HG02610 (cell line): ENCODE results near the gene C2CD4A.

Experiments used
- ATAC-seq: cut with Tn5 transposase; IDR thresholded peaks from one replicate; pipeline ENCODE4 v1.9.1; 2021; ENCODE audit warnings: mild to moderate bottlenecking, moderate library complexity; ENCODE audit not compliant: unreplicated experiment

Gene C2CD4A

GRCh38 chr15:62059108-62059815 is 7.5 kb upstream of the C2CD4A start:
- ATAC-seq, result no peak

GRCh38 chr15:62059816-62060112 is 7.0 kb upstream of the C2CD4A start:
- peak; percentile 82 for ATAC-seq

GRCh38 chr15:62060113-62060895 is 6.5 kb upstream of the C2CD4A start, which contains the start of gene VPS13C:
TSS of gene VPS13C (minus strand) at chr15:62060447. CDS start at chr15:62060374, 73 bp downstream.
- ATAC-seq, result peak; percentile 86

GRCh38 chr15:62060896-62061280 is 5.9 kb upstream of the C2CD4A start:
- ATAC-seq, result no peak

- no peak for ATAC-seq
Measured at GRCh38 chr15:62063825-62064635, 2.7 kb upstream of the C2CD4A start.

GRCh38 chr15:62067448-62068044 is 769 bp downstream of the C2CD4A start:
- no peak for ATAC-seq

- no peak for ATAC-seq
Measured at GRCh38 chr15:62068071-62068809, 1.5 kb downstream of the C2CD4A start.

GRCh38 chr15:62068810-62069167 is 2.0 kb downstream of the C2CD4A start:
- ATAC-seq, result no peak

- no peak for ATAC-seq
Measured at GRCh38 chr15:62069551-62069950, 2.8 kb downstream of the C2CD4A start.

- no peak for ATAC-seq
Measured at GRCh38 chr15:62071711-62072308, 5.0 kb downstream of the C2CD4A start.

GRCh38 chr15:62075595-62076277 is 9.0 kb downstream of the C2CD4A start:
- ATAC-seq, result no peak

- no peak for ATAC-seq
Measured at GRCh38 chr15:62079594-62079993, 12.8 kb downstream of the C2CD4A start.

GRCh38 chr15:62083194-62084154 is 16.7 kb downstream of the C2CD4A start:
- ATAC-seq, result no peak

GRCh38 chr15:62085740-62086139 is 19.0 kb downstream of the C2CD4A start:
- no peak for ATAC-seq

- ATAC-seq, result no peak
Measured at GRCh38 chr15:62087671-62088352, 21.0 kb downstream of the C2CD4A start.

- ATAC-seq, result no peak
Measured at GRCh38 chr15:62088353-62088693, 21.5 kb downstream of the C2CD4A start.

GRCh38 chr15:62089616-62090015 is 22.8 kb downstream of the C2CD4A start:
- no peak for ATAC-seq

GRCh38 chr15:62090988-62091387 is 24.2 kb downstream of the C2CD4A start:
- ATAC-seq, result no peak
